ENCODE results near the gene ADGRG3. TPM values are rescaled to one million over a fixed set of nuclear protein-coding genes. Genes with fewer than 3 reads are reported as not detected.

ADGRG3 gene
- total and polyA plus RNA-seq, 2 of the 8 experiments (the other 6 are each of a cell fraction or from before 2014, with no cell fraction given): 0.28 to 0.98 TPM

GRCh38 chr16:57663436-57663835 lies 4.7 kb upstream of the ADGRG3 start:
- Histone ChIP-seq H3K23ac (ENCODE audit: insufficient read length) (no peak overlapping the region), H3K18ac (ENCODE audit: extremely low read depth, low read length) (no peak overlapping the region), H3K56ac (replicated peaks; ENCODE audit: insufficient read length, low read depth, low read length) (no peak overlapping the region), H3K79me2 (ENCODE audit: control insufficient read depth in 1 of 2, insufficient read depth in 2 of 2, low read length in 2 of 2) (no peaks in the 10 kb centered on the region), H2BK120ac (replicated peaks; ENCODE audit: low read depth, low read length) (no peak overlapping the region), H2BK12ac (ENCODE audit: low read depth, low read length) (no peak overlapping the region), H2AK5ac (ENCODE audit: low read depth, low read length) (no peak overlapping the region), H2BK5ac (ENCODE audit: low read depth, low read length) (no peak overlapping the region), H3K79me1 (ENCODE audit: low read depth, low read length) (no peaks in the 10 kb centered on the region), H3K9ac (replicated peaks in 1 of 4; ENCODE audit: extremely low read depth in 1 of 4, low read depth in 3 of 4, low read length in 3 of 4) (no peak overlapping the region), H3K14ac (ENCODE audit: insufficient read length) (no peak overlapping the region), H3K27ac (ENCODE audit: low read depth, low read length) (no peak overlapping the region), H4K91ac (replicated peaks; ENCODE audit: insufficient read length, low read length) (no peak overlapping the region), H3K23me2 (ENCODE audit: low read depth, low read length) (no peaks in the 10 kb centered on the region), H3K4me1 (replicated peaks in 1 of 4; ENCODE audit: control insufficient read depth in 3 of 4, insufficient read depth in 4 of 4, low read length in 3 of 4) (peaks cover 0 to 4% (median 0%) of the 10 kb centered on the region in 4 experiments; a peak in 3 of 7 replicates), H2BK20ac (ENCODE audit: low read length) (no peak overlapping the region), H4K5ac (ENCODE audit: insufficient read length, low read depth, low read length) (no peak overlapping the region), H4K20me1 (replicated peaks in 1 of 2; ENCODE audit: control insufficient read depth in 1 of 2, insufficient read depth in 2 of 2, low read length in 2 of 2) (no peaks in the 10 kb centered on the region), H3K4me3 (ENCODE audit: extremely low read depth in 1 of 4, insufficient read depth in 2 of 4, low read depth in 3 of 4, low read length in 4 of 4) (no peak overlapping the region), H3K36me3 (ENCODE audit: control insufficient read depth in 2 of 4, insufficient read depth in 4 of 4, low read length in 3 of 4) (no peaks in the 10 kb centered on the region), H2BK15ac (ENCODE audit: low read length) (no peak overlapping the region), H3K27me3 (replicated peaks in 1 of 4; ENCODE audit: control insufficient read depth in 3 of 4, extremely low read depth in 1 of 4, insufficient read depth in 3 of 4, low read length in 3 of 4) (no peaks in the 10 kb centered on the region), H4K8ac (ENCODE audit: extremely low read depth, insufficient read depth, low read length) (no peak overlapping the region; the same call in 1 of the 2 replicates), H3K4me2 (ENCODE audit: insufficient read depth in 1 of 2, low read depth in 2 of 2, low read length in 2 of 2) (no peak overlapping the region), H2AFZ (ENCODE audit: low read length) (no peak overlapping the region), H3K9me3 (ENCODE audit: insufficient read depth in 2 of 2, low read depth in 1 of 2, low read length in 1 of 2) (no peaks in the 10 kb centered on the region), H3K4ac (replicated peaks; ENCODE audit: insufficient read length, low read depth, low read length) (no peak overlapping the region)
- no peak for DNase-seq (ENCODE audit: low read depth in 1 of 2, low spot score in 2 of 2)
- FAIRE-seq: no peak
- ChIA-PET CTCF (ENCODE audit: partially characterized antibody) (interaction anchor here (0.7 to 4.2 kb wide), 8 partner anchors 9 to 221 kb away, joined by 3 to 44 read pairs (median 6); no protein-coding TSS in a partner anchor), POLR2A (ENCODE audit: partially characterized antibody) (no interaction called here)
- TF ChIP-seq RBBP5 (IDR thresholded peaks at IDR 0.05; ENCODE audit: borderline replicate concordance, low read depth, low read length): no peak
- TF ChIP-seq CEBPB (IDR thresholded peaks at IDR 0.05; ENCODE audit: low read depth, low read length): no peak
- no peak for TF ChIP-seq KDM5A (IDR thresholded peaks at IDR 0.05; ENCODE audit: low read length)
- no peak for TF ChIP-seq TAF1 (IDR thresholded peaks at IDR 0.05; ENCODE audit: low read depth, low read length)
- TF ChIP-seq ATF3 (IDR thresholded peaks at IDR 0.05; ENCODE audit: insufficient read depth, low read depth, low read length): no peak
- TF ChIP-seq MAFK (IDR thresholded peaks at IDR 0.05; ENCODE audit: low read depth, low read length): no peak
- TF ChIP-seq EGR1 (IDR thresholded peaks at IDR 0.05; ENCODE audit: borderline replicate concordance, low read depth, low read length): no peak
- TF ChIP-seq GABPA (IDR thresholded peaks at IDR 0.05; ENCODE audit: borderline replicate concordance, insufficient read depth, low read length): no peak
- no peak for TF ChIP-seq ATF2 (IDR thresholded peaks at IDR 0.05; ENCODE audit: low read length)
- TF ChIP-seq CBX8 (IDR thresholded peaks at IDR 0.05; ENCODE audit: borderline replicate concordance, low read depth, low read length): no peak
- no peak for TF ChIP-seq POU5F1 (IDR thresholded peaks at IDR 0.05; ENCODE audit: low read depth, low read length)
- 91% methylated on average over 20 of the region's 21 CpGs; no CpG with 5 or more reads in 1 of the 2 experiments for WGBS, 2 experiments (ENCODE audit: extremely low coverage in 1 of 2, insufficient coverage in 1 of 2, insufficient read length in 1 of 2, insufficient replicate concordance in 2 of 2, low coverage in 1 of 2, low lambda C conversion rate in 2 of 2, missing lambda C conversion rate in 1 of 2)
